Ascending aorta (tissue), 2 donors: ENCODE results near the gene EXOC3. TPM values are rescaled to one million over a fixed set of nuclear protein-coding genes. Genes with fewer than 3 reads are reported as not detected.

ENCODE experiments used
- DNase-seq, 2 donors: peaks; one replicate each; pipeline ENCODE4 v3.0.0-alpha.2; 2019; ENCODE audit warnings: low spot score in 2 of 2
- H3K27ac ChIP-seq, 2 donors: fragments of 200-600 bp; sonication (generic); one replicate each; pipeline ENCODE4 v1.5.1; 2016 to 2017; ENCODE audit warnings: mild to moderate bottlenecking in 1 of 2
- H3K27me3 ChIP-seq: fragments of 200-600 bp; sonication (generic); one replicate; pipeline ENCODE4 v1.5.1; 2017
- H3K36me3 ChIP-seq, 2 donors: fragments of 200-600 bp; sonication (generic); one replicate each; pipeline ENCODE4 v1.5.1; 2016
- H3K4me1 ChIP-seq, 2 donors: fragments of 200-600 bp; sonication (generic); one replicate each; pipeline ENCODE4 v1.5.1; 2016 to 2017; ENCODE audit warnings: mild to moderate bottlenecking in 1 of 2
- H3K4me3 ChIP-seq, 2 donors: fragments of 200-600 bp; sonication (generic); one replicate each; pipeline ENCODE4 v1.5.1; 2016 to 2017; ENCODE audit warnings: mild to moderate bottlenecking in 1 of 2
- H3K9me3 ChIP-seq, 2 donors: fragments of 200-600 bp; sonication (generic); one replicate each; pipeline ENCODE4 v1.5.1; 2016
- CTCF ChIP-seq, 3 experiments: fragments of 200-600 bp in 2 of 3; fragments of 450-650 bp in 1 of 3; sonication (generic) in 2 of 3; IDR thresholded peaks; one replicate each; pipeline ENCODE4 v1.5.1; 2016 to 2019; ENCODE audit warnings: antibody characterized with exemption in 3 of 3, mild to moderate bottlenecking in 1 of 3, moderate library complexity in 1 of 3
- intact Hi-C: fragments of 100-400 bp; cut with DNase I; formaldehyde crosslinking; loops from one replicate; pipeline ENCODE4 v1.15.1; 2023
- total RNA-seq: library from RNA; depleted of rRNA; stranded (reverse); fragments of >200 nt; gene quantifications from one replicate; pipeline ENCODE4 v1.1.0, GENCODE V29; 2016

EXOC3 gene
- total RNA-seq, 1 donor from 2014 or later: 56.7 TPM

DNA sequence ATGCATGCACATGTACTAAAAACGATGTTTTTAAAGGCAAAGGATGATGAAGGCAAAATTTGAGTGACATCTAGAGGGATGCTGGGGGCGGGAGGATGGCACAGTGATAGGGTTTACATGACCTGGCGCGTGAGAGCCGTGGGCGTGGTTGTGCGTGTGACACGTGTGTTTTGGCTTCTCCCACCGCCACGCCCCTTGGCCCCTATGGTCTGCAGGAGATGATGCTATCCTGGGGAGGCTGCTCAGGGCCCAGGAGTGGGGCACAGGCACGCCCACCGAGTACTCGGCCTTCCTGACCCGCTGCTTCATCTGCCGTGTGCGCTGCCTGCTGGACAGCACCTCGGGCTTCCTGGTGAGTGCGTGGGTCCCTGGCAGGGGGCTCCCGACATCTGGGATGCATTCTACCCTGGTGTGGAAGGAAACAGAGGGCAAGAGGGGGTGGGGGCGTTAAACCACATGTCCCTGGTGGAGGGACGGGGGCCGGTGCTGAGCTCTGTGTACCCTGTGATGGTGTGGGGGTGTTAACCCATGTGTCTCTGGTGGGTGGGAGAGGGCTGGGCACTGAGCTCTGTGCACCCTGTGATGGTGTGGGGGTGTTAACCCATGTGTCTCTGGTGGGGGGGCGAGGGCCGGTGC, 19.2 kb upstream of the EXOC3 start:
- no peak for TF ChIP-seq CTCF (IDR thresholded peaks at IDR 0.05)
- H3K4me3 ChIP-seq: no peak overlapping the region
- no peaks in the 10 kb centered on the region for H3K36me3 ChIP-seq
- H3K27me3 ChIP-seq: no peaks in the 10 kb centered on the region
- H3K9me3 ChIP-seq: no peaks in the 10 kb centered on the region
- no peak overlapping the region for H3K27ac ChIP-seq
- H3K4me1 ChIP-seq: no peaks in the 10 kb centered on the region
- intact Hi-C loops: no loop called here
- DNase-seq: peak in 1 of 2 donors; percentile 40

GRCh38 chr5:424301-425110, 18.5 kb upstream of the EXOC3 start:
- H3K27ac ChIP-seq: no peak overlapping the region
- H3K36me3 ChIP-seq: no peaks in the 10 kb centered on the region
- DNase-seq: peak in 1 of 2 donors; percentile 58
- H3K4me1 ChIP-seq: no peaks in the 10 kb centered on the region
- H3K9me3 ChIP-seq: no peaks in the 10 kb centered on the region
- no peak for TF ChIP-seq CTCF (IDR thresholded peaks at IDR 0.05)
- intact Hi-C loops: no loop called here
- no peak overlapping the region for H3K4me3 ChIP-seq
- no peaks in the 10 kb centered on the region for H3K27me3 ChIP-seq

- DNase-seq: peak in 1 of 2 donors; percentile 40
- H3K4me3 ChIP-seq: no peak overlapping the region
Measured at GRCh38 chr5:425714-426113, 17.3 kb upstream of the EXOC3 start.

DNA sequence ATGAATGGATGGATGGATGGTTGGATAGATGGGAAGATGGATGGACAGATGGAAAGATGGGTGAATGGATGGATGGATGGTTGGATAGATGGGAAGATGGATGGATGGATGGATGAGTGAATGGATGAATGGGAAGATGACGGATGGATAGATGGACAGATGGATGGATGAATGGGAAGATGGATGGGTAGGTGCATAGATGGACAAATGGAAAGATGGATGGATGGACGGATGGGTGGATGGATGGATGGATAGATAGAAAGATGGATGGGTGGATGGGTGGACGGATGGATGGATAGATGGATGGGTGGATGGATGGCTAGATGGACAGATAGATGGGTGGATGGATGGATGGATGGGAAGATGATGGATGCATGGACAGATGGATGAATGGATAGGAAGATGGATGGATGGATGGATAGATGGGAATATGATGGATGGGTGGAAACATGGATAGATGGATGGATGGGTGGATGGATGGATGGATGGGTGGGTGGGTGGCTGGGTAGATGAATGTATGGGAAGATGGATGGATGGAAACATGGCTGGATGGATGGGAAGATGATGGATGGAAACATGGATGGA, 16.5 kb upstream of the EXOC3 start:
- Histone ChIP-seq H3K36me3 (no peaks in the 10 kb centered on the region), H3K4me3 (no peak overlapping the region), H3K27ac (no peak overlapping the region), H3K4me1 (no peaks in the 10 kb centered on the region), H3K27me3 (no peaks in the 10 kb centered on the region), H3K9me3 (no peaks in the 10 kb centered on the region)
- no peak for TF ChIP-seq CTCF (IDR thresholded peaks at IDR 0.05)
- no peak for DNase-seq
- intact Hi-C loops: no loop called here

More at GRCh38 chr5:425714-426113, 17.3 kb upstream of the EXOC3 start:
- Histone ChIP-seq H3K36me3 (no peaks in the 10 kb centered on the region), H3K9me3 (no peaks in the 10 kb centered on the region), H3K27ac (no peak overlapping the region), H3K4me1 (no peaks in the 10 kb centered on the region), H3K27me3 (no peaks in the 10 kb centered on the region)
- TF ChIP-seq CTCF (IDR thresholded peaks at IDR 0.05): peak in 1 of 3 experiments; percentile 22
- intact Hi-C loops: no loop called here

DNA sequence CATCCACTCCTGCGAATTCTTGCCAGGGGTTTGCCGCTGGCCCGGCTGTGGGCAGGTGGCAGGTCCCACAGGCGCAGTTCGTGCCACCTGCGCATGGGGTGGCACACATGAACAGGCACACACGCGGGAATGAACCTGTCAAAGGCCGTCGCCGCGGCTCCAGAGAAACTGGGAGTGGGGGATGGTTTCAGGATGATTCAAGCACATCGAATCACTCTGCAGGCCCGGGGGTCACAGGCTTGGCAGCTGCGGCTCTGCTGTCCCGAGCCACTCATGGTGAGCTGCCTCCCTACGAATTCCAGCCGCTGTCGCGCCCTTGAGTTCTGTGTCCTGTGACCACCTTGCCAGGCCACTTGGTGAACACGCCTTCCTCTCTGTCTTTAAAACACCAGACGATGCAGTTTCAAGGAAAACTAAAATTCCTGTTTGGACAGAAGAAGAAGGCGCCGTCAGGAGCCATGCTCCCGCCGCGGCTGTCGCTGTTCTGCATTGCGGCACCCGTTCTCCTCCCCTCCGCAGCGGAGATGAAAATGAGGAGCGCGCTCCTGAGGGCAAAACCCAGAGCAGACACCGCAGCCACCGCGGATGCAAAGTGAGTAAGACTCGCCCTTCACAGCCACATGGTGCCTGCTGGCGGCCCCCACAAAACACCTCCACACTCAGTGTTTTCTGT, 15.4 kb upstream of the EXOC3 start:
- no peaks in the 10 kb centered on the region for H3K27me3 ChIP-seq
- DNase-seq: peak in 1 of 2 donors; percentile 56

More for the DNA sequence above, 15.4 kb upstream of the EXOC3 start:
- Histone ChIP-seq H3K27ac (no peak overlapping the region), H3K36me3 (no peaks in the 10 kb centered on the region), H3K9me3 (no peaks in the 10 kb centered on the region), H3K4me1 (no peaks in the 10 kb centered on the region), H3K4me3 (no peak overlapping the region)
- intact Hi-C loops: no loop called here
- TF ChIP-seq CTCF (IDR thresholded peaks at IDR 0.05): no peak
